Activated CD4-positive, alpha-beta T cell treated with anti-CD3 and anti-CD28 coated beads for 36 hours (primary cell): ENCODE data around the gene PPP1R18. TPM values are rescaled to one million over a fixed set of nuclear protein-coding genes. Genes with fewer than 3 reads are reported as not detected.

Experiments
- total RNA-seq, 2 experiments: library from RNA; stranded (reverse); gene quantifications; one replicate each; pipeline ENCODE4 v1.2.3, GENCODE V29; 2021

Gene PPP1R18
- total RNA-seq, 2 experiments from 2014 or later = 145 to 186 TPM

Other genes starting within 250 kb of the PPP1R18 start
- 100 to 1,000 TPM; 451 to 502 TPM for gene HLA-E, start 197.1 kb downstream of the PPP1R18 start, total RNA-seq
- 100 to 1,000 TPM in 1 of 2 experiments, 10 to 100 TPM in 1; 91.3 to 104 TPM for gene GNL1, start 130.2 kb downstream of the PPP1R18 start, total RNA-seq
- 10 to 100 TPM; 29.4 to 45.8 TPM for gene PRR3, start 129.3 kb downstream of the PPP1R18 start, total RNA-seq
- 100 to 1,000 TPM in 1 of 2 experiments, 10 to 100 TPM in 1; 100.0 to 105 TPM for gene ABCF1, start 115.2 kb downstream of the PPP1R18 start, total RNA-seq
- 10 to 100 TPM; 75.6 to 100.0 TPM for gene PPP1R10, start 69.4 kb downstream of the PPP1R18 start, total RNA-seq
- gene MRPS18B, start 68.8 kb downstream of the PPP1R18 start, total RNA-seq = 100 to 1,000 TPM; 111 to 114 TPM
- 1 to 10 TPM; 7.1 to 9.2 TPM for gene ATAT1, start 59.8 kb downstream of the PPP1R18 start, total RNA-seq
- 10 to 100 TPM; 26.5 to 30.8 TPM for gene C6orf136, start 39.5 kb downstream of the PPP1R18 start, total RNA-seq
- 10 to 100 TPM; 34.5 to 36.7 TPM for gene DHX16, start 13.6 kb downstream of the PPP1R18 start, total RNA-seq
- gene NRM, start 4.3 kb upstream of the PPP1R18 start, total RNA-seq = 10 to 100 TPM; 25.8 to 36.4 TPM
- 100 to 1,000 TPM in 1 of 2 experiments, 10 to 100 TPM in 1; 92.0 to 101 TPM for gene MDC1, start 30.6 kb upstream of the PPP1R18 start, total RNA-seq
- gene TUBB, start 33.7 kb upstream of the PPP1R18 start, total RNA-seq = 1,000 to 10,000 TPM; 1,569 to 1,746 TPM
- 100 to 1,000 TPM; 155 to 188 TPM for gene FLOT1, start 56.0 kb upstream of the PPP1R18 start, total RNA-seq
- 100 to 1,000 TPM; 196 to 221 TPM for gene IER3, start 57.9 kb upstream of the PPP1R18 start, total RNA-seq
- gene DDR1, start 197.9 kb upstream of the PPP1R18 start, total RNA-seq = 10 to 100 TPM in 1 of 2 experiments, 1 to 10 TPM in 1; 9.5 to 12.6 TPM
- gene GTF2H4, start 221.6 kb upstream of the PPP1R18 start, total RNA-seq = 10 to 100 TPM; 35.9 to 40.9 TPM
- 10 to 100 TPM; 68.1 to 81.1 TPM for gene VARS2, start 227.6 kb upstream of the PPP1R18 start, total RNA-seq
- not detected for gene SFTA2, start 245.5 kb upstream of the PPP1R18 start, total RNA-seq